ENCODE measurements around the gene MCU. TPM values are rescaled to one million over a fixed set of nuclear protein-coding genes. Genes with fewer than 3 reads are reported as not detected.
A peak's percentile ranks its signal among the peaks of the same experiment; 100 is the strongest.

Gene MCU
- total and polyA plus RNA-seq, 2 of the 8 experiments (the other 6 are each of a cell fraction or from before 2014, with no cell fraction given) = 51.6 to 62.2 TPM

DNA sequence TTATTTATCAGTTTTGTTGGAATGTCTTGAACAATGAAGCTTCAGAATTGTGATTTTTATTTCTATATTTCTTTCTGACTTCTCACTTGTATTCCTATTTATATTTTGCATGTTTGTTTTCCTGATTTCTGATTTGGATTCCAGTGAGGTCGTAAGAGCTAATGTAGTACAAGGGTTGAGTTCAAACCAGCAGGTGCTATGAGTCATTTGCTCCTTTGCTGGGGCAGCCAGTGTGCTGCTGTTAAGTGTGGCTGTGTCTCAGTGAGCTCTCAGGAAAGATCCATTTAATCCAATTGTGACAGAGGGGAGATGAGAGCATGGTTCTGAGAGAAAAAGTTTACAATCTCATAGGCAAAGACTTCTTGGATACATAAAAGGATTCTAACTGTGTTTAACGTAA is 48.6 kb downstream of the MCU start:
- no peak overlapping the region for H3K56ac ChIP-seq (replicated peaks; ENCODE audit: insufficient read length, low read depth, low read length)
- DNase-seq (ENCODE audit: low read depth in 1 of 2, low spot score in 2 of 2) = no peak
- H2BK20ac ChIP-seq (ENCODE audit: low read length) = no peak overlapping the region
- H4K91ac ChIP-seq (replicated peaks; ENCODE audit: insufficient read length, low read length) = no peak overlapping the region
- H3K79me1 ChIP-seq (ENCODE audit: low read depth, low read length) = no peaks in the 10 kb centered on the region
- H3K4ac ChIP-seq (replicated peaks; ENCODE audit: insufficient read length, low read depth, low read length) = no peak overlapping the region
- H2BK15ac ChIP-seq (ENCODE audit: low read length) = no peak overlapping the region
- TF ChIP-seq CREB1 (IDR thresholded peaks at IDR 0.05) (no peak), JUND (IDR thresholded peaks at IDR 0.05; ENCODE audit: low read length) (peak; percentile 83), JUN (IDR thresholded peaks at IDR 0.05; ENCODE audit: low read depth, low read length) (0 out of 2 replicates have a peak, but pooled peaks have one; percentile 35), SUZ12 (IDR thresholded peaks at IDR 0.05; ENCODE audit: low read length) (no peak), NANOG (IDR thresholded peaks at IDR 0.05; ENCODE audit: insufficient read depth, low read depth, low read length, poor library complexity, severe bottlenecking) (no peak)
- H3K9ac ChIP-seq (replicated peaks in 1 of 4; ENCODE audit: extremely low read depth in 1 of 4, low read depth in 3 of 4, low read length in 3 of 4) = no peak overlapping the region
- FAIRE-seq = no peak
- 75% methylated on average over 2 of the region's 2 CpGs; no CpG with 5 or more reads in 1 of the 2 experiments for WGBS, 2 experiments (ENCODE audit: extremely low coverage in 1 of 2, insufficient coverage in 1 of 2, insufficient read length in 1 of 2, insufficient replicate concordance in 2 of 2, low coverage in 1 of 2, low lambda C conversion rate in 2 of 2, missing lambda C conversion rate in 1 of 2)
- no peaks in the 10 kb centered on the region for H4K20me1 ChIP-seq (replicated peaks in 1 of 2; ENCODE audit: control insufficient read depth in 1 of 2, insufficient read depth in 2 of 2, low read length in 2 of 2)
- H3K79me2 ChIP-seq (ENCODE audit: control insufficient read depth in 1 of 2, insufficient read depth in 2 of 2, low read length in 2 of 2) = peaks cover 0 to 80% of the 10 kb centered on the region in 2 experiments; a peak in 2 of 4 replicates
- H3K27ac ChIP-seq (ENCODE audit: low read depth, low read length) = no peak overlapping the region
- H2BK12ac ChIP-seq (ENCODE audit: low read depth, low read length) = no peak overlapping the region
- H3K23ac ChIP-seq (ENCODE audit: insufficient read length) = no peak overlapping the region
- no peak overlapping the region for H2AK5ac ChIP-seq (ENCODE audit: low read depth, low read length)
- no peak overlapping the region for H3K14ac ChIP-seq (ENCODE audit: insufficient read length)
- no peak overlapping the region for H2BK120ac ChIP-seq (replicated peaks; ENCODE audit: low read depth, low read length)
- no peaks in the 10 kb centered on the region for H3K23me2 ChIP-seq (ENCODE audit: low read depth, low read length)
- no peaks in the 10 kb centered on the region for H3K27me3 ChIP-seq (replicated peaks in 1 of 4; ENCODE audit: control insufficient read depth in 3 of 4, extremely low read depth in 1 of 4, insufficient read depth in 3 of 4, low read length in 3 of 4)
- H3K4me3 ChIP-seq (ENCODE audit: extremely low read depth in 1 of 4, insufficient read depth in 2 of 4, low read depth in 3 of 4, low read length in 4 of 4) = no peak overlapping the region
- H3K4me1 ChIP-seq (replicated peaks in 1 of 4; ENCODE audit: control insufficient read depth in 3 of 4, insufficient read depth in 4 of 4, low read length in 3 of 4) = peaks cover 0 to 2% (median 0%) of the 10 kb centered on the region in 4 experiments; a peak in 4 of 7 replicates
- H2AFZ ChIP-seq (ENCODE audit: low read length) = no peak overlapping the region
- no peak overlapping the region for H2BK5ac ChIP-seq (ENCODE audit: low read depth, low read length)
- POLR2A ChIA-PET (ENCODE audit: partially characterized antibody) = interaction anchor here (1.0 kb wide), 1 partner anchor 17 kb away, joined by 4 read pairs; no protein-coding TSS in a partner anchor
- H3K9me3 ChIP-seq (ENCODE audit: insufficient read depth in 2 of 2, low read depth in 1 of 2, low read length in 1 of 2) = no peaks in the 10 kb centered on the region
- H3K18ac ChIP-seq (ENCODE audit: extremely low read depth, low read length) = no peak overlapping the region
- no peaks in the 10 kb centered on the region for H3K36me3 ChIP-seq (ENCODE audit: control insufficient read depth in 2 of 4, insufficient read depth in 4 of 4, low read length in 3 of 4)
- H4K8ac ChIP-seq (ENCODE audit: extremely low read depth, insufficient read depth, low read length) = no peak overlapping the region
- CTCF ChIA-PET (ENCODE audit: partially characterized antibody) = interaction anchor here (0.9 kb wide), 1 partner anchor 170 kb away, joined by 3 read pairs; no protein-coding TSS in a partner anchor
- H3K4me2 ChIP-seq (ENCODE audit: insufficient read depth in 1 of 2, low read depth in 2 of 2, low read length in 2 of 2) = no peak overlapping the region
- H4K5ac ChIP-seq (ENCODE audit: insufficient read length, low read depth, low read length) = no peak overlapping the region
